Cardiac fibroblast (primary cell): ENCODE data around the gene TIMM8B.
A peak's percentile ranks its signal among the peaks of the same experiment; 100 is the strongest.

Source experiments
- DNase-seq, 2 donors: peaks; one replicate each; pipeline versions ENCODE4 v3.0.0 to v3.0.0-alpha.2; 2010; ENCODE audit warnings: low read depth in 2 of 2
- H3K4me3 ChIP-seq, 2 donors: replicated peaks in 1 of 2; 1 replicate in 1 of 2; 2 replicates in 1 of 2; pipeline ENCODE4 v1.5.1; 2011; ENCODE audit warnings: low read depth in 2 of 2, low read length in 2 of 2, mild to moderate bottlenecking in 2 of 2, moderate library complexity in 1 of 2
- CTCF ChIP-seq: IDR thresholded peaks from one replicate; pipeline ENCODE4 v1.5.1; 2011; ENCODE audit warnings: low read depth, mild to moderate bottlenecking, low read length, inconsistent platforms

The TIMM8B gene, protein sequence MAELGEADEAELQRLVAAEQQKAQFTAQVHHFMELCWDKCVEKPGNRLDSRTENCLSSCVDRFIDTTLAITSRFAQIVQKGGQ

GRCh38 chr11:112086422-112087191 lies at the start of gene TIMM8B, which contains the start of gene SDHD:
TSS of gene TIMM8B (minus strand) at chr11:112086756. CDS start at chr11:112086723, 33 bp downstream.
TSS of gene SDHD (plus strand) at chr11:112086873. CDS start at chr11:112086908, 35 bp downstream.
- peak within 1 kb of the TSS; percentile 80 to 95 for H3K4me3 ChIP-seq
- peak; percentile 98 for DNase-seq
- TF ChIP-seq CTCF, result peak; percentile 48

- TF ChIP-seq CTCF, result no peak
- H3K4me3 ChIP-seq, result no peak overlapping the region
- no peak for DNase-seq
Measured at GRCh38 chr11:112134473-112134872, 47.9 kb upstream of the TIMM8B start.

- no peak overlapping the region for H3K4me3 ChIP-seq
- no peak for DNase-seq
- TF ChIP-seq CTCF, result no peak
Measured at GRCh38 chr11:112132737-112133136, 46.2 kb upstream of the TIMM8B start.

- TF ChIP-seq CTCF, result no peak
- no peak overlapping the region for H3K4me3 ChIP-seq
- DNase-seq, result no peak
Measured at GRCh38 chr11:112129656-112130055, 43.1 kb upstream of the TIMM8B start.

GRCh38 chr11:112128483-112129121 lies 42.0 kb upstream of the TIMM8B start:
- no peak for TF ChIP-seq CTCF
- H3K4me3 ChIP-seq, result no peak overlapping the region
- DNase-seq, result peak; percentile 55 to 80

DNA sequence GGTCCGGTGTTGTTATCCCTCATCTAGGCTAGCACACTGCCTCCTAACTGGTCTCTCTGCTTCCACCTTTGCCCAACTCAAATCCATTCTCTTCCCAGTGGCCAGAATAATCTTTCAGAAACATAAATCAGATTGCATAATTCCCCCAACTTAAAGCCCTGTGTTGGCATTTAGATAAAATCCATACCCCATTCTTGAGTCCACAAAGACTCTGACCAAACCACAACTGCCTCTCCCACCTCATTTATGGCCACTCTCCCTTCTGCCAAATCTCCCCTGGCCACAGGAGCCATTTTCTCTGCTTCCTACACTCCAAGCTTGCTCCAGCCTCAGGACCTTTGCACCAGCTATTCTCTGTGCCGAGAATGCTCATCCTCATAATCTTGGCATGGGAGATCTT lies 40.5 kb upstream of the TIMM8B start:
- DNase-seq, result no peak
- TF ChIP-seq CTCF, result no peak
- H3K4me3 ChIP-seq, result no peak overlapping the region
